Measurements from ENCODE around the gene FAM170A.

DNA sequence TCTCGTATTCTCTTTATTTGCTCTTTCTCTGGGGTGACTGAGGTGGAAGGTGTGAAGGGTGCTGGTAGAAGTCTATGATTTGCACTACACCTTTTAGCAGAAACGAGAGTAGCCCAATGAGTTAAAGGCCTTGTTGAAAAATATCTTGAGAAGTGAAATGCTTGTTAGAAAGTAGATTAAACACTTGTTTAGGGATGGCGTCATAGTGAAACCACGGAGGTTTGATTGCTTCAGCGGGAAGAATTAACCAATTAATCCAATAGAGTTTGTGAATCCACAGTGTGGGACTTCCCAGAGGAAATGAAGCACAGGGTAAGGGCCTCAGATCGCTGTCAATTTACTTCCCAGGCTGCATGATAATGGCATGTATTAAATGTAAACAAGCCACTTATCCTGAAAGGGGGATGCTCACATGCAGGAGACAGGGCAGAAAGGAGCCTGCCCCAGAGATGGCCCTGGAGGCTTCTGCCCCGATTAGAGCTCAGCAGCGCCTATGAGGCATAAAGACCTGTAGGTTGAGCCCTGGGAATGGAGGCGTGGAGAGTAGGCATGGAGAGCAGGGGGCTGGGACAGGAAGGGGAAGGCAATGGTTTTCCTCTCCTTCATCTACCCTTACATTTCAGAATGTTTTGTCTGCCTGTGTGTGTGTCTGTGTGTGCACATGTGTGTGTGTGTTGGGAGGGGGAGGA is 1.5 kb downstream of the FAM170A start:
- no peak for TF ChIP-seq POLR2A (IDR thresholded peaks at IDR 0.05; ENCODE audit: low read depth, low read length)
- no peak for TF ChIP-seq POLR2AphosphoS5 (IDR thresholded peaks at IDR 0.05; ENCODE audit: insufficient read depth, low read depth, low read length)
- TF ChIP-seq, protein P1, sequence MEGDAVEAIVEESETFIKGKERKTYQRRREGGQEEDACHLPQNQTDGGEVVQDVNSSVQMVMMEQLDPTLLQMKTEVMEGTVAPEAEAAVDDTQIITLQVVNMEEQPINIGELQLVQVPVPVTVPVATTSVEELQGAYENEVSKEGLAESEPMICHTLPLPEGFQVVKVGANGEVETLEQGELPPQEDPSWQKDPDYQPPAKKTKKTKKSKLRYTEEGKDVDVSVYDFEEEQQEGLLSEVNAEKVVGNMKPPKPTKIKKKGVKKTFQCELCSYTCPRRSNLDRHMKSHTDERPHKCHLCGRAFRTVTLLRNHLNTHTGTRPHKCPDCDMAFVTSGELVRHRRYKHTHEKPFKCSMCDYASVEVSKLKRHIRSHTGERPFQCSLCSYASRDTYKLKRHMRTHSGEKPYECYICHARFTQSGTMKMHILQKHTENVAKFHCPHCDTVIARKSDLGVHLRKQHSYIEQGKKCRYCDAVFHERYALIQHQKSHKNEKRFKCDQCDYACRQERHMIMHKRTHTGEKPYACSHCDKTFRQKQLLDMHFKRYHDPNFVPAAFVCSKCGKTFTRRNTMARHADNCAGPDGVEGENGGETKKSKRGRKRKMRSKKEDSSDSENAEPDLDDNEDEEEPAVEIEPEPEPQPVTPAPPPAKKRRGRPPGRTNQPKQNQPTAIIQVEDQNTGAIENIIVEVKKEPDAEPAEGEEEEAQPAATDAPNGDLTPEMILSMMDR (IDR thresholded peaks at IDR 0.05; ENCODE audit: extremely low read depth in 1 of 2, insufficient read depth in 1 of 2, low read depth in 1 of 2, low read length in 2 of 2): no peak
- no peak for TF ChIP-seq MYC (IDR thresholded peaks at IDR 0.05; ENCODE audit: low read depth, low read length)
